Esophagus squamous epithelium (tissue), 4 donors: ENCODE results near the gene ICOSLG.
"Not testable (repeated sequence)": the region's sequence is repeated elsewhere in the genome, so short reads cannot be mapped to it uniquely, and the experiment has no call there.

Source experiments
- CTCF ChIP-seq, 6 experiments: fragments of 450-650 bp in 4 of 6; fragments of 200-600 bp in 2 of 6; sonication (generic) in 2 of 6; IDR thresholded peaks; one replicate each; pipeline ENCODE4 v1.5.1; 2016 to 2019; ENCODE audit warnings: antibody characterized with exemption in 6 of 6, mild to moderate bottlenecking in 4 of 6, moderate library complexity in 4 of 6
- POLR2A ChIP-seq, 4 donors: fragments of 450-650 bp; IDR thresholded peaks; one replicate each; pipeline ENCODE4 v1.6.1; 2017; ENCODE audit warnings: antibody characterized with exemption in 4 of 4, mild to moderate bottlenecking in 4 of 4, moderate library complexity in 3 of 4

- not testable (repeated sequence) for TF ChIP-seq CTCF, POLR2A (IDR thresholded peaks at IDR 0.05)
These were observed 390 bp downstream of the ICOSLG start for GRCh38 chr21:44240353-44240752.
